ENCODE measurements around the gene ANAPC10.
"Not testable (repeated sequence)": the region's sequence is repeated elsewhere in the genome, so short reads cannot be mapped to it uniquely, and the experiment has no call there.

The ANAPC10 gene

DNA sequence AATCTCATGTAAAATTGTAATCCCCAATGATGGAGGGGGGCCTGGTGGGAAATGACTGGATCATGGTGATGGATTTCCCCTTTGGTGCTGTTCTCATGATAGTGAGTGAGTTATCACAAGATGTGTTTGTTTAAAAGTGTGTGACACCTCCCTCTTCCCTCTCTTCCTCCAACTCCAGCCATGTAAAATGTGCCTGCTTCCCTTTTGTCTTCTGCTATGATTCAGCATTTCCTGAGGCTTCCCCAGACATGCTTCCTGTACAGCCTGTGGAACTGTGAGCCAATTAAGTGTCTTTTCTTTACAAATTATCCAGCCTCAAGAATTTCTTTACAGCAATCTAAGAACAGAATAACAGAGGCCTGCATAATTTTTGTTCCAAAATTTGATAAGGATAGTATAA lies 85.2 kb downstream of the ANAPC10 start:
- no peak for DNase-seq (ENCODE audit: low read depth in 2 of 3, low spot score in 2 of 3)

DNA sequence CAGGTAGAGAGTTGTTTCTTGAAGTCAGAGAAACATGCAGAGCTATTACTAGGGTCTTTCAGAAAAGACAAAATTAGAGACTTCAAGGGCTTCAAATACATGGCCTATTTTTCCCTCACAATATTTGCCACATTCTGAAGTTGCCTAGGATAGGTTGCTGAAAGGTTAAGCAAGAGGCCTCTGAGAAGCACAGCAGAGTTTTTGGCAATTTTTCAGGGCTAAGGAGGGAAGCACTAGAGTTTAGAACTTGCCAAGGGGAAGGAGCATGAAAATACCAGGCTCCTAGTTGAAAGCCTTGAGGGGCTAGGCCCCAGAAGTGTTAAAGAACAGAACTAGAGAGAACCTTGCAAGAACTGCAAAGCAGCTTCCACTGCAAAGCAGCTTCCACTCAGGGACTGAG lies 86.4 kb downstream of the ANAPC10 start:
- DNase-seq (ENCODE audit: low read depth in 2 of 3, low spot score in 2 of 3), result no peak

DNA sequence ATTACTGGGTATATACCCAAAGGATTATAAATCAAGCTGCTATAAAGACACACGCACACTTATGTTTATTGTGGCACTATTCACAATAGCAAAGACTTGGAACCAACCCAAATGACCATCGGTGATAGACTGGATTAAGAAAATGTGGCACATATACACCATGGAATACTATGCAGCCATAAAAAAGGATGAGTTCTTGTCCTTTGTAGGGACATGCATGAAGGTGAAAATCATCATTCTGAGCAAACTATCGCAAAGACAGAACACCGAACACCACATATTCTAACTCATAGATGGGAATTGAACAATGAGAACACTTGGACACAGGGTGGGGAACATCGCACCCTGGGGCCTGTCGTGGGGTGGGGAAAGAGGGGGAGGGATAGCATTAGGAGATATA lies 87.7 kb downstream of the ANAPC10 start:
- not testable (repeated sequence) for DNase-seq (ENCODE audit: low read depth in 2 of 3, low spot score in 2 of 3)

DNA sequence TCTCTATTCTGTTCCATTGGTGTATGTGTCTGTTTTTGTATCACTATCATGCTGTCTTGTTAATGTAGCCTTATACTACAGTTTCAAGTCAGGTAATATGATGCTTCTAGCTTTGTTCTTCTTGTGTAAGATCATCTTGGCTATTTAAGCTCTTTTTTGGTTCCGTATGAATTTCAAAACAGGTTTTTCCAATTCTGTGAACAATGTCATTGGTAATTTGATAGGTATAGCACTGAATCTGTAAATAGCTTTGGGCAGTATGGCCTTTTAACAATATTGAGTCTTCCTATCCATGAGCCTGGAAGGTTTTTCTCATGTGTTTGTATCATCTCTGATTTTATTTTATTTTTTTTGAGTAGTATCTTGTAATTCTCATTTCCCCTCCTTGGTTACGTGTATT lies 94.3 kb downstream of the ANAPC10 start:
- no peak for DNase-seq (ENCODE audit: low read depth in 2 of 3, low spot score in 2 of 3)

DNA sequence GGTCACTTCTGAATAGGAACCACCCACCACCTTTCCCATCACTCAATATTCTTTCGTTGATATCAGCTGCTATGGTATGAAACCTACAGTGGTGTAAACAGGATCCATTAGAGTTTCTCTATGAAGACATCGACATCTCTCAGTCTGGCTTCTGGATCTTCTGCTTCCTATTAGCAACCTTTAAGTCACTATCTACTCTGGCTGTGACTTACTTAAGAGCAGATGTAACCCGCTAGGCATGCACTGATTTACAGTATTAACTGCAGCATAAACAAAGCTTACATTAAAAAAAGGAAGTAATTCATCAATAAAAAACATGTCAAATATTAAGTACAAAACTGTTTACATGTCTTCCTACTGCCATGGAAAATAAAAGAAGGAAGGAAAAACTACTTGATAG lies 96.4 kb downstream of the ANAPC10 start:
- no peak for DNase-seq (ENCODE audit: low read depth in 2 of 3, low spot score in 2 of 3)

DNA sequence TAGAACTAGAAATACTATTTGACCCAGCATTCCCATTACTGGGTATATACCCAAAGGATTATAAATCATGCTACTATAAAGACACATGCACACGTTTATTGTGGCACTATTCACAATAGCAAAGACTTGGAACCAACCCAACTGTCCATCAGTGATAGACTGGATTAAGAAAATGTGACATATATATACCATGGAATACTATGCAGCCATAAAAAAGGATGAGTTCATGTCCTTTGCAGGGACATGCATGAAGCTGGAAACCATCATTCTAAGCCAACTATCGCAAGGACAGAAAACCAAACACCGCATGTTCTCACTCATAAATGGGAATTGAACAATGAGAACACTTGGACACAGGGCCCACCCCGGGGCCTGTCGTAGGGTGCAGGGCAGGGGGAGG lies 97.3 kb downstream of the ANAPC10 start:
- not testable (repeated sequence) for DNase-seq (ENCODE audit: low read depth in 2 of 3, low spot score in 2 of 3)

DNA sequence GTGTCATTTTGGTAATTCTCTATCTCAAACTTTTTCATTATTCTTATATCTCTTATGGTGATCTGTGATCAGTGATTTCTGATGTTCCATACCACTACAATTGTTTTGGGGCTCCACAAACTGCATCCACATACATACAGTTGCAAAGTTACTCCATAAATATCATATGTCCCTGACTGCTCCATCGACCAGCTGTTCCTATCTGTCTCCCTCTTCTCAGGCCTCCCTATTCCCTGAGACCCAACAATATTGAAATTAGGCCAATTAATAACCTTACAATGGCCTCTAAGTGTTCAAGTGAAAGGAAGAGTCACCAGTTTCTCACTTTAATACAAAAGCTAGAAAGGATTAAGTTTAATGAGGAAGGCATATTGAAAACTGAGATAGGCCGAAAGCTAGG lies 108.7 kb downstream of the ANAPC10 start:
- no peak for DNase-seq (ENCODE audit: low read depth in 2 of 3, low spot score in 2 of 3)

DNA sequence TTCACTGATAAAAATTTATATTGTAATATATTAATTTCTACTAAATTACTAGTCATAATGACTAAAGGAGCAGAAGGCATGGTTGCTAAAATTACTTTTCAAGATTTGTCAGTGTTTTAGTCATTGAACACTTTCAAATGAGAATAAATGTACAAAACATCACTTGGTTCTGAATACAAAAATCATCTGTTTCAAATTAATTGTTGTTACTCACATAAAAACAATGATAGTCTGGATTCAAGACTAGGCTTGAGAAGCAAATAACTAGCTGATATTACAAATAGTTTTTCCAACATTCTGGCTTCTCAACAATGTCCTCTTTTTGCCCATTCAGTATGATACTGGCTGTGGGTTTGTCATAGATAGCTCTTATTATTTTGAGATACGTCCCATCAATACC lies 112.5 kb downstream of the ANAPC10 start:
- no peak for DNase-seq (ENCODE audit: low read depth in 2 of 3, low spot score in 2 of 3)

DNA sequence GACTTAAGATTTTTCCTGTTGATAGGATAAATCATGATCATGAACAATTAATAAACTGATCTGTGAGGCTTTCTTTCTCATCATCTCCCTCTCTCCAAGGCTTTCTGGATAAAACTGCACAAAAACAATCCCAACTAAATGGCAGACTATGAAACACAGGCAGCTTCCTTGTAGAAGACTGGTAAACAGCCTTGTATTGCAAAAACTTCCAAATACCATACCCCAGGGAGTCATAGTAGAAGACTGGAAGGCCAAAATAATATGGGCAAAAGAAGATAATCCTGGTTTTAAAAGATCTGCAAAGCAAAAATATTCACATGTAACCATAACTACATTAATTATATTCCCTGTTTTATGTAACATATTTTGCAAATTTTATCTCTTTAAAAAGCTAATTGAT lies 113.0 kb downstream of the ANAPC10 start:
- no peak for DNase-seq (ENCODE audit: low read depth in 2 of 3, low spot score in 2 of 3)

DNA sequence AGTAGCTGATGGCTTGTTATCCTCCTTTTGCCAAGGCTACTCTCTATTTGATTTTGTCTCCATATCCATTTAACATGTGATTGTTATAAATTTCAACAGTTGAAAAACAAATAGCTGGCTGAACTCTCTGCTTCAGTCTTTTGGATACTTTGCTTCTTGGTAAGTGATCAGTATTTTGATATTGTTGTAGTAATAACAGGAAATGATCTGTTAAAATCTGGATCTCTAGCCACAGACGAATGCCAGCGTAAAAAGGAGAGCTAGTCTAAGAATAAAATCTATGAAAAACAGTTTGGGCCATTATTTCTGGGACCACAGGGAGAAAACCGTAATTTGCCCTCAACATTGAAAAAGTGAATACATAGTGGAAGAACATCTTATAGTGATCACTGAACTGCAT lies 113.8 kb downstream of the ANAPC10 start:
- no peak for DNase-seq (ENCODE audit: low read depth in 2 of 3, low spot score in 2 of 3)

DNA sequence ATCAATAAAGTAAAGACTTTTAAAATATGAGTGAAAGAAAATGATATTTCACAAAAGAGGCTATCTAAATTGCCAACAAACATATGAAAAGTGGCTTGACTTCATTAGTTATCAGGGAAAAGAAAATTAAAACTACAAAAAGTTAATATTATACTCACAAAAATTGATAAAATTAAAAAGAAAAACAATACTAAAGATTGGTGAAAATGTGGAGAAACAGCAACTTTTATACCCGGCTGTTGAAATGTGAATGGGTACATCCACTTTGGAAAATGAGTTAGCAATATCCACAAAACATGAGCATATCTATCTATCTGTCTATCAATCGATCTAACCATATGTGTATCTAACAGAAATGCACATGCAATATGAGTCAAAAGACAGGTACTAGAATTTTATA lies 122.3 kb downstream of the ANAPC10 start:
- no peak for DNase-seq (ENCODE audit: low read depth in 2 of 3, low spot score in 2 of 3)

DNA sequence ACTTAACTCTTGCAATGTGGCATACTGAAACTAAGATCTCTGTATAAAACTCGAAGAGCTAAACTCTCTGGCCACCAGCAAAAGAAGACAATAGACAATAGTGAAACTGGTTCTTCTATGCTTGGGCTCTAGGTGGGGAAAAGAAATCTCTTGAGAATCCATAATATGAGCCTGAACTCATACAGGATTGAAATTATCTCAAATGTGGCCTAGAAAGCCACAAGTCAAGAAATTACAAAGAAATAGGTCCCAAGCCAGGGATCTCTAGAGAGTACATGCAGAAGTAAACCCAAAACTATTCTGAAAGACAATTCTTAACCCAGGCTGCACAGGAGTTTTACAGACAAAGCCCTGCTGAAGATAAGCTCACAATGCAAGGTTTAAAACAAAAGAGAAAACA lies 127.4 kb downstream of the ANAPC10 start:
- DNase-seq (ENCODE audit: low read depth in 2 of 3, low spot score in 2 of 3), result no peak

DNA sequence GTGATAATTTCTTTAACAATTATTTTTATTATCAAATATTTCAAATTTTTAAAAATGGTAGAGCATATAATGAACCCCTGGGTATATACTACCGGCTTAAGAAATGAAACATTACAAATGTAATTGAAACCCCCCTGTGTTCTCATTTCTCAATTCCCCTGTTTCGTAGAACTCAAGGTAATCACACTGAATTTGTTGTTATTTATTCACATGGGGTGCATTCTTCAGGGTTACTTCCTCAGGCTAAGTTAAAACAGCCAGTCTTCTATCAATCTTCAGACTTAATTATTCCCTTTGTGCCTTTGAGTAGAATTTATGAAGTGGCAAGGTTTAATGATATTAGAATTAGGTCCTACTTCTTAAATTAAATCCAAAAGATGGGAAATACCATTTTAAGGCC lies 128.2 kb downstream of the ANAPC10 start:
- no peak for DNase-seq (ENCODE audit: low read depth in 2 of 3, low spot score in 2 of 3)

DNA sequence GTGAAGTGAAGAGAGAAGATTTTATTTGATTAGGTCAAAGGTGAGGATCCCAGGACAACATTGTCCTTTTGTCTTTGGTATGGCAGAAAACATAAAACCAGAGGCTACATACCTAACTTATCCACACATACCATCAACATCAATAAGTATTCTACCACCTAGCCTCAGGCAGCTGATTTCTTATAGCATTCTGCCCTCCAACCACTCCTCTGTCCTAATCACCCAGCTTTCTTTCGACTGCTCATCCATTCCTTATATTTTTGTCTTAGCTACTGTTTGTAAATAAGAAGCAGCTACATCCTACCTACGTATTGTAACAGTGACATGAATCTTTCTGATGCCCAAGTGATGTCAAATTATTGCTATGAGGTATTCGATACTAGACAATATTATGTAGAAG lies 129.4 kb downstream of the ANAPC10 start:
- DNase-seq (ENCODE audit: low read depth in 2 of 3, low spot score in 2 of 3), result no peak

DNA sequence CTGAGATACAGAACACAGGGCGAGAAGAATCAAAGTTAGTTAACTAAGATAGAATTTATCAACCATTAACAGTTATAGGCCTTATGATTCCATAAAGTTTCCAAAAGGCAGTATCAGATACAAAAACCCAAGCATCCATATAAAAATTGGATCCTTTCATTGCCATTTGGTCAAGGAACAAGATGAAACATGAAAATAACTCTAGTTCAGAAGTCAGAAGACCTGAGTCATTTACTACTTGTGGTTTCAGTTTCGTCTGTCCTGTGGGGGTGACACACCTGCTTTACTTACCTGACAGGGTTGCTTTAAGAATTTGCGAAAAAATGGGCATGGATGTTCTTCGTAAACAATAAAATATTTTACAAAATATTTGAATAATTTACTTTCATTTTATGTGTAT lies 130.8 kb downstream of the ANAPC10 start:
- DNase-seq (ENCODE audit: low read depth in 2 of 3, low spot score in 2 of 3), result no peak

DNA sequence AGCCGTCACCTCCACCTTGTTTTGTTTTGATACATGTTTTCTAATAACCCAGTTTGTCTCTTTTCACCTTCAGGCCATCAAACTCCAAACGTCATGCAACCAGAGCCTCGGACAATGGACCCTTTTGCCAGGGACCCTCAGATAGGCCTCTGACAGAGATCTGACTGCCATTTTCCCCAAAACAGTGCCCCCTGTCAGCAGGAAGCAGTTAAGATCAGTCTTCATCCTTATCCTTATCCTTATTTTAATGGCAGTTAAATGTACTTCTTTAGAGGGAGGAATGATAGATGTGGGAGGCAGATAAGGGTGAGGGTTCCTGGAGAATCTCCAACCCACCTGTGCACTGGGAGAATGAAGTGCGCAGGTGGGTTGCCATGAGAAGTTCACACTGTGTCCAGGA lies 135.7 kb downstream of the ANAPC10 start:
- no peak for DNase-seq (ENCODE audit: low read depth in 2 of 3, low spot score in 2 of 3)

DNA sequence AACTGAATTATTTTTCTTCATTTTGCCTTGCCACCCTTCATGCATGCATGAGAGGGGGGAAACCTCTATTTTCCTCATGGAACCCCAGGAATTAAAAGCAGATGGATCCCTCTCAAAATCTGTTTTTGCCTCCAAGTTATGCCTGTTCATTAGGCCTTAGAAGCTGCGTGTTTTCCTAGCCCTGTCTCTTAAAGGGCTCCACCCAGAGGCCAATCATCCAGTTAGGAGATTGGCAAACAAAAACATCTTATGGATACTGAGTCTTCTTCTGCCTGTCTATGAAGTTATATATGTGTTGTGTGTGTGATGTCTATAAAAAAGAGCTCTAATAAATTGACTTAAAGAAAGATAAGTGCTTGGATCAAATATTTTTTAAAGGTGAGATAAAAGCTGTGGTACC lies 142.9 kb downstream of the ANAPC10 start:
- DNase-seq (ENCODE audit: low read depth in 2 of 3, low spot score in 2 of 3), result no peak

DNA sequence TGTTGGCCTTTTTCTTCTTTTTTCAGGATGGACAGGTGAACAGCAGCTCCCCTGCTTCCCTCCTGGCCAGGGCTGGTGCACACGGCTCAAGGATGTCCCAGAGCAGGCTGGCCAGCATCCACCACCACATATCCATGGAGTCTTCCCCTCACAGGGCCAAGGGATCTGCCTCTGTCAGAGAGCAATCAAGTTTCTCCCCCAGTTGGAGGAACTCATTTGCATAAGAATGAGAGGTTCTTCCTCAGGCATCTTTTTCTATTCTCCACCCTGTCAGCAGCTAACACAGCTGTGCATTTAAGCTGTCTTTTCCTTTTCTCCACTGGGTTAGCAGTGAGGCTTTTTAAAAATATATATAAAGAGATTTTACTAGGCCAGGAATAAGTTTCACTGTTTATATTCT lies 143.8 kb downstream of the ANAPC10 start:
- DNase-seq (ENCODE audit: low read depth in 2 of 3, low spot score in 2 of 3), result no peak

DNA sequence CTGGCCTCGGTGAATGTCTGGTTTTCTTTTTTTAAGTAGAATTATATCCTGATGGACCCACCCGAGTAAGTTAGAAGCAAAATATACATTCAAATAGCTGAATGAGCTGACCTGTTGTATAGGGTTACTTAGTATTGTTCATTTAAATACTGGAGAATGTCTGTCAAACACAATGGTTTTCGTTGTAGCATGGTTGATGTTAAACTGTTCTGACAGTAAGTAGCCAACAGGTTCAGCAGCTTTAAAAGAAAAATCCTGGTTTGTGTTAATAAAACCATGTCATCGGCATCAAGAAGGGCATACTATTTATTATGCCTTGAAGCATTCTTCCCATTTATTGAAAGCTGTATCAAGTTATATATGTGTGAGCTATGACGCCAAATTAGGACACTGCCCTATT lies 149.6 kb downstream of the ANAPC10 start:
- no peak for DNase-seq (ENCODE audit: low read depth in 2 of 3, low spot score in 2 of 3)

DNA sequence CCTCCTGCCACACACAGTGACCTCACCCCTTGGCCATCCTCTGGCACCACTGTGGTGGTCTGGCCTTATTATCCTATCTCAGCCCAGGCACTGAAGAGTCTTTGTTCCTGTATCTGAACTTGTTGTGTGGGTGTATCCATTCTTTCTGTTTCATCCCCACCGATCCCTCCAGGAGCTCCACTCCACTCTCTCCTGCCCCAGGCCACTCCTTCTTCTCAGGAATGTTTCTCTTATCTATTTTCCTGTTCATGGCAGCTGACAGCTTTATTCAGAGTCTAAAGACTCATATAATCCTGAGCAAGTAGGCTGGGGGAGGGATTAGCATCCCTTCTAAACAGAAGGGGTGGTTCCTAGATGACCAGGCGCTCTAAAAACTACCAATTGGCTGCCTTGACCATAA lies 150.0 kb downstream of the ANAPC10 start:
- DNase-seq (ENCODE audit: low read depth in 2 of 3, low spot score in 2 of 3), result no peak
